OCI-LY1 (cell line): ENCODE results near the gene TMEM72.

Source experiments
- CTCF ChIP-seq: fragments of 200-600 bp; sonication (generic), shearing (Covaris generic); IDR thresholded peaks from 2 replicates; pipeline ENCODE4 v1.5.1; 2017; ENCODE audit warnings: mild to moderate bottlenecking, antibody characterized with exemption, low read length, moderate library complexity, mixed read lengths
- EZH2 ChIP-seq: fragments of 200-600 bp; sonication (generic), shearing (Covaris generic); IDR thresholded peaks from 2 replicates; pipeline ENCODE4 v1.8.0; 2017; ENCODE audit warnings: borderline replicate concordance, mixed run types, mild to moderate bottlenecking, antibody characterized with exemption, low read length, moderate library complexity, mixed read lengths

- TF ChIP-seq CTCF, result no peak
- TF ChIP-seq EZH2, result no peak
These were observed 26.3 kb downstream of the TMEM72 start for GRCh38 chr10:44937196-44938005.
